ENCODE data around the gene BCDIN3D. TPM values are rescaled to one million over a fixed set of nuclear protein-coding genes. Genes with fewer than 3 reads are reported as not detected.

BCDIN3D gene
- total RNA-seq, 1 experiment from 2014 or later = 3.3 TPM

- peaks cover 2% of the 10 kb centered on the region; the same call in 1 of the 2 replicates for H3K79me2 ChIP-seq (ENCODE audit: insufficient read depth, low read length)
- no peak overlapping the region for H3K9ac ChIP-seq (ENCODE audit: extremely low read depth, insufficient read length, low read length)
- H3K79me1 ChIP-seq (ENCODE audit: insufficient read depth, low read depth, low read length, poor library complexity, severe bottlenecking) = peaks cover 4% of the 10 kb centered on the region
- H3K4me1 ChIP-seq (ENCODE audit: insufficient read depth, low read length) = peaks cover 2% of the 10 kb centered on the region
- no peak overlapping the region for H4K91ac ChIP-seq (ENCODE audit: insufficient read length, low read depth, low read length)
- peaks cover 13 to 14% (median 14%) of the 10 kb centered on the region in 3 experiments for H3K36me3 Mint-ChIP-seq (ENCODE audit: insufficient read depth in 1 of 3, low read depth in 3 of 3)
- no peak for TF ChIP-seq CTCF (conservative IDR thresholded peaks at IDR 0.05)
- H3K9me3 ChIP-seq (ENCODE audit: control insufficient read depth, low read depth, low read length) = no peaks in the 10 kb centered on the region
- H3K9me3 Mint-ChIP-seq = no peaks in the 10 kb centered on the region; a peak in 1 of 5 replicates
- no peak overlapping the region for H3K18ac ChIP-seq (ENCODE audit: insufficient read length, low read depth, low read length)
- H3K23me2 ChIP-seq (ENCODE audit: insufficient read length, low read depth, low read length, poor library complexity, severe bottlenecking) = peaks cover 16% of the 10 kb centered on the region
- no peak overlapping the region for H2AFZ ChIP-seq (ENCODE audit: low read length)
- no peak overlapping the region for H2BK120ac ChIP-seq (ENCODE audit: low read depth, low read length, poor library complexity, severe bottlenecking)
- H2BK12ac ChIP-seq (ENCODE audit: insufficient read length, low read depth, low read length) = no peak overlapping the region
- H3K27me3 Mint-ChIP-seq (ENCODE audit: low read depth) = no peaks in the 10 kb centered on the region
- H4K8ac ChIP-seq (replicated peaks; ENCODE audit: insufficient read length, low read depth, low read length) = no peak overlapping the region
- H3K4me1 Mint-ChIP-seq = peaks cover 44 to 68% of the 10 kb centered on the region in 2 experiments
- H3T11ph ChIP-seq (ENCODE audit: low read length) = no peak overlapping the region
- no peaks in the 10 kb centered on the region for H4K20me1 ChIP-seq (ENCODE audit: control insufficient read depth, insufficient read depth, insufficient read length)
- H4K5ac ChIP-seq (ENCODE audit: insufficient read length, low read depth, low read length) = no peak overlapping the region
- no peak overlapping the region for H3K4ac ChIP-seq (ENCODE audit: low read depth, low read length)
- no peak for DNase-seq
- H3K56ac ChIP-seq (ENCODE audit: insufficient read length, low read depth, low read length) = no peak overlapping the region
- no peak overlapping the region for H3K27ac Mint-ChIP-seq
- H2AK5ac ChIP-seq (ENCODE audit: insufficient read length, low read length) = no peak overlapping the region
- H3K27ac ChIP-seq (ENCODE audit: insufficient read length, low read depth, low read length) = no peak overlapping the region
- no peak overlapping the region for H2BK20ac ChIP-seq (ENCODE audit: low read depth, low read length, poor library complexity, severe bottlenecking)
- no peak overlapping the region for H3K23ac ChIP-seq (ENCODE audit: insufficient read length, low read depth, low read length)
- no peak overlapping the region for H2BK15ac ChIP-seq (ENCODE audit: low read depth, low read length)
- WGBS (ENCODE audit: extremely low coverage, insufficient read length, low lambda C conversion rate) = no CpG with 5 or more reads among the region's 8 CpGs
- no peak overlapping the region for H2BK5ac ChIP-seq (ENCODE audit: insufficient read length, low read length)
- H3K27me3 ChIP-seq (ENCODE audit: insufficient read depth, low read length) = no peaks in the 10 kb centered on the region
- no peak overlapping the region for H3K14ac ChIP-seq (ENCODE audit: insufficient read depth, low read length)
- no peak overlapping the region for H3K4me2 ChIP-seq (ENCODE audit: insufficient read depth, insufficient read length, low read length)
- H3K4me3 Mint-ChIP-seq = no peak overlapping the region; a peak in 1 of 5 replicates
These were observed 18.5 kb downstream of the BCDIN3D start for GRCh38 chr12:49824416-49824815.
